Measurements from ENCODE around the gene TBC1D9B.

Gene TBC1D9B

DNA sequence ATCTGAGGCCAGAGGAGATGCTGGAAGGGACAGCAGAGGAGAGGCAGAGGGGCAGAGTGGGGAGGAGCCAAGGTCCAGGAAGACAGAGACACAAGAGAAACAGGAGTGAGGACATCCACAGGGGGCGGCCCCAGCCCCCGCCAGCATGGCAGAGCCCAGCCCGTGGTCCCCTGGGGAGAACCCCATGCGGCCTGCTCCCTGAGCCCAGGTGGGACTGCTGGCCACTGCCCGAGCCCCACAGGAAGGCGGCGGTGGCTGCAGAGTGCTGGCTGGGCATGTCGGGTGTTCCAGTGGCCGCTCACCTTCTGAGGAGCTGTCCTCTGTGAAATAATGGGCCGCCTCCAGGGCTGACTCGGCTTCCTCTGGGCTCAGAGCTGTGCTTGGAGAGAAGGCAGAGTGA is 40.2 kb downstream of the TBC1D9B start:
- TF ChIP-seq RAD21 (IDR thresholded peaks at IDR 0.05; ENCODE audit: low read depth) (no peak), EGR1 (IDR thresholded peaks at IDR 0.05) (no peak), NFIC (IDR thresholded peaks at IDR 0.05) (no peak), CEBPB (IDR thresholded peaks at IDR 0.05) (no peak), ZBTB7A (IDR thresholded peaks at IDR 0.05; ENCODE audit: low read depth) (no peak), CREB1 (IDR thresholded peaks at IDR 0.05; ENCODE audit: low read depth) (no peak), TEAD4 (IDR thresholded peaks at IDR 0.05) (no peak), TCF12 (IDR thresholded peaks at IDR 0.05; ENCODE audit: low read depth) (no peak), EP300 (IDR thresholded peaks at IDR 0.05; ENCODE audit: borderline replicate concordance) (no peak), FOXM1 (IDR thresholded peaks at IDR 0.05; ENCODE audit: borderline replicate concordance, low read depth) (no peak), YY1 (IDR thresholded peaks at IDR 0.05; ENCODE audit: low read depth) (no peak), TAF1 (IDR thresholded peaks at IDR 0.05; ENCODE audit: low read depth) (no peak)
- TF ChIP-seq, protein P1, sequence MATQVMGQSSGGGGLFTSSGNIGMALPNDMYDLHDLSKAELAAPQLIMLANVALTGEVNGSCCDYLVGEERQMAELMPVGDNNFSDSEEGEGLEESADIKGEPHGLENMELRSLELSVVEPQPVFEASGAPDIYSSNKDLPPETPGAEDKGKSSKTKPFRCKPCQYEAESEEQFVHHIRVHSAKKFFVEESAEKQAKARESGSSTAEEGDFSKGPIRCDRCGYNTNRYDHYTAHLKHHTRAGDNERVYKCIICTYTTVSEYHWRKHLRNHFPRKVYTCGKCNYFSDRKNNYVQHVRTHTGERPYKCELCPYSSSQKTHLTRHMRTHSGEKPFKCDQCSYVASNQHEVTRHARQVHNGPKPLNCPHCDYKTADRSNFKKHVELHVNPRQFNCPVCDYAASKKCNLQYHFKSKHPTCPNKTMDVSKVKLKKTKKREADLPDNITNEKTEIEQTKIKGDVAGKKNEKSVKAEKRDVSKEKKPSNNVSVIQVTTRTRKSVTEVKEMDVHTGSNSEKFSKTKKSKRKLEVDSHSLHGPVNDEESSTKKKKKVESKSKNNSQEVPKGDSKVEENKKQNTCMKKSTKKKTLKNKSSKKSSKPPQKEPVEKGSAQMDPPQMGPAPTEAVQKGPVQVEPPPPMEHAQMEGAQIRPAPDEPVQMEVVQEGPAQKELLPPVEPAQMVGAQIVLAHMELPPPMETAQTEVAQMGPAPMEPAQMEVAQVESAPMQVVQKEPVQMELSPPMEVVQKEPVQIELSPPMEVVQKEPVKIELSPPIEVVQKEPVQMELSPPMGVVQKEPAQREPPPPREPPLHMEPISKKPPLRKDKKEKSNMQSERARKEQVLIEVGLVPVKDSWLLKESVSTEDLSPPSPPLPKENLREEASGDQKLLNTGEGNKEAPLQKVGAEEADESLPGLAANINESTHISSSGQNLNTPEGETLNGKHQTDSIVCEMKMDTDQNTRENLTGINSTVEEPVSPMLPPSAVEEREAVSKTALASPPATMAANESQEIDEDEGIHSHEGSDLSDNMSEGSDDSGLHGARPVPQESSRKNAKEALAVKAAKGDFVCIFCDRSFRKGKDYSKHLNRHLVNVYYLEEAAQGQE (IDR thresholded peaks at IDR 0.05; ENCODE audit: low read depth) = no peak
- TF ChIP-seq, protein P2, sequence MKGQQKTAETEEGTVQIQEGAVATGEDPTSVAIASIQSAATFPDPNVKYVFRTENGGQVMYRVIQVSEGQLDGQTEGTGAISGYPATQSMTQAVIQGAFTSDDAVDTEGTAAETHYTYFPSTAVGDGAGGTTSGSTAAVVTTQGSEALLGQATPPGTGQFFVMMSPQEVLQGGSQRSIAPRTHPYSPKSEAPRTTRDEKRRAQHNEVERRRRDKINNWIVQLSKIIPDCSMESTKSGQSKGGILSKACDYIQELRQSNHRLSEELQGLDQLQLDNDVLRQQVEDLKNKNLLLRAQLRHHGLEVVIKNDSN (IDR thresholded peaks at IDR 0.05) = no peak
- TF ChIP-seq, protein P3, sequence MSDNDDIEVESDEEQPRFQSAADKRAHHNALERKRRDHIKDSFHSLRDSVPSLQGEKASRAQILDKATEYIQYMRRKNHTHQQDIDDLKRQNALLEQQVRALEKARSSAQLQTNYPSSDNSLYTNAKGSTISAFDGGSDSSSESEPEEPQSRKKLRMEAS (IDR thresholded peaks at IDR 0.05) = no peak

DNA sequence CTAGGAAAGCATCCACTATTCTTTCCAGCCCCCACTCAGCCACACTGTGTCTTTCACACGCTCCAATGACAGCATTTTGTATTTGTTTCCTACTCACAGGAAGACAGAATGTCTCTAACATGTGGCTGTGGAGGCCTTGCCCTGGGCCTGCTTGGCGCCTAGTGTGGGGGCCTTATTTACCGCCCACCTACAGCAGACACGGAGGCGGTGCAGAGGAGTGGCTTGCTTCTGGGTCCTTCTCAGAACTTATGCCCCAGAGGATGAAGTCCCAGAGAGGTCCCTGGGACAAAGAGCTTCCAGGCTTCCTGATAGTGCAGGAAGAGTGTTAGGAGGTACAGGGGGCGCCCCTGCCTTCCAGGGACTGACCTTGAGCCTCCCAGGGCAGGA is 40.6 kb downstream of the TBC1D9B start:
- no peak for TF ChIP-seq NFIC (IDR thresholded peaks at IDR 0.05)
- no peak for TF ChIP-seq RAD21 (IDR thresholded peaks at IDR 0.05; ENCODE audit: low read depth)
- no peak for TF ChIP-seq TEAD4 (IDR thresholded peaks at IDR 0.05)
- no peak for TF ChIP-seq FOXM1 (IDR thresholded peaks at IDR 0.05; ENCODE audit: borderline replicate concordance, low read depth)
- TF ChIP-seq EGR1 (IDR thresholded peaks at IDR 0.05) = no peak
- TF ChIP-seq YY1 (IDR thresholded peaks at IDR 0.05; ENCODE audit: low read depth) = no peak
- TF ChIP-seq ZBTB7A (IDR thresholded peaks at IDR 0.05; ENCODE audit: low read depth) = no peak
- TF ChIP-seq TCF12 (IDR thresholded peaks at IDR 0.05; ENCODE audit: low read depth) = no peak
- TF ChIP-seq, protein P2 (IDR thresholded peaks at IDR 0.05) = no peak
- TF ChIP-seq, protein P3 (IDR thresholded peaks at IDR 0.05) = no peak
- no peak for TF ChIP-seq EP300 (IDR thresholded peaks at IDR 0.05; ENCODE audit: borderline replicate concordance)

DNA sequence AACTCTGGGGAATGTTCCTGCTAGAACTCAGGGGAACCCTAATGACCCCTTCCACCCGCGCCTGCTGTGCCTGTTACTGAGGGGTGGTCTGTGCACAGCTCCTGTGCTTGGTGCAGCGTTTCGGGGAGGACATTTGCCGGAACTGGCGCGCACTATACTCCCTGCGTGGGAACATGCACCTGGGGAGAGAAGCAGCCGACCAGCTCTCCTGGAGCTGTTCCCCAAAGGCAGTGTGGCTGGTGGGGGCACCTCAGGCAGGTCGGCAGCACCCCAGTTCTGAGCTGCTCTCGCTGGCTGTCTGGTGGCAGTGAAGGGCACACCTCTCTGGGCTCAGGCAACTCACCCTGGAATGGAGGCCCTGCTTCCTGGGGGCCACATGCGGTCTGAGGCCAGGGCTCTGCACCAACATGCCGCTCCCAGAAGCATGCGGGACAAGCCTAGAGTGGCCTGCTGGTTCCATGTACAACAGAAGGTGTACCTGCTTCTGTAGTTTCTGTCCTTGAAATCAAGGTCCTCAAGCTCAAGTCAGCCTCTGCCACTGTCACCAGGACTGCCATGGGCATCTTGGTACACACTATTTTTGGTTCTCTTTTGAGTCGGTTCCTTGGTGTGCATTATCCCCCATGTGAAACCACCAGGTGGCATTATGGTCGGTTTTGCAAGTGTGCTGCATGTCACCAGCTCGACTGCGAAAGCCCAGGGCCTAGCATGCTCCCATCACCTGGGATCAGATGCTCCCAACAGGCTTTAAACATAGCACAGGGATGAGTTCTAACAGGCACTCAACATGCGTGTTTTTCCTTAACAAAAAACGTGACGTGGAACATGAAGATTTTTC is 41.2 kb downstream of the TBC1D9B start:
- no peak for TF ChIP-seq EGR1 (IDR thresholded peaks at IDR 0.05)
- TF ChIP-seq, protein P2 (IDR thresholded peaks at IDR 0.05) = no peak
- no peak for TF ChIP-seq TEAD4 (IDR thresholded peaks at IDR 0.05)
- no peak for TF ChIP-seq FOXM1 (IDR thresholded peaks at IDR 0.05; ENCODE audit: borderline replicate concordance, low read depth)
- TF ChIP-seq YY1 (IDR thresholded peaks at IDR 0.05; ENCODE audit: low read depth) = no peak
- TF ChIP-seq, protein P1 (IDR thresholded peaks at IDR 0.05; ENCODE audit: low read depth) = no peak
- TF ChIP-seq, protein P3 (IDR thresholded peaks at IDR 0.05) = no peak
- TF ChIP-seq CREB1 (IDR thresholded peaks at IDR 0.05; ENCODE audit: low read depth) = no peak
- TF ChIP-seq NFIC (IDR thresholded peaks at IDR 0.05) = no peak
- TF ChIP-seq TAF1 (IDR thresholded peaks at IDR 0.05; ENCODE audit: low read depth) = no peak
- no peak for TF ChIP-seq CEBPB (IDR thresholded peaks at IDR 0.05)
- TF ChIP-seq TCF12 (IDR thresholded peaks at IDR 0.05; ENCODE audit: low read depth) = no peak
- TF ChIP-seq ZBTB7A (IDR thresholded peaks at IDR 0.05; ENCODE audit: low read depth) = no peak
- TF ChIP-seq RAD21 (IDR thresholded peaks at IDR 0.05; ENCODE audit: low read depth) = no peak
- TF ChIP-seq EP300 (IDR thresholded peaks at IDR 0.05; ENCODE audit: borderline replicate concordance) = no peak

DNA sequence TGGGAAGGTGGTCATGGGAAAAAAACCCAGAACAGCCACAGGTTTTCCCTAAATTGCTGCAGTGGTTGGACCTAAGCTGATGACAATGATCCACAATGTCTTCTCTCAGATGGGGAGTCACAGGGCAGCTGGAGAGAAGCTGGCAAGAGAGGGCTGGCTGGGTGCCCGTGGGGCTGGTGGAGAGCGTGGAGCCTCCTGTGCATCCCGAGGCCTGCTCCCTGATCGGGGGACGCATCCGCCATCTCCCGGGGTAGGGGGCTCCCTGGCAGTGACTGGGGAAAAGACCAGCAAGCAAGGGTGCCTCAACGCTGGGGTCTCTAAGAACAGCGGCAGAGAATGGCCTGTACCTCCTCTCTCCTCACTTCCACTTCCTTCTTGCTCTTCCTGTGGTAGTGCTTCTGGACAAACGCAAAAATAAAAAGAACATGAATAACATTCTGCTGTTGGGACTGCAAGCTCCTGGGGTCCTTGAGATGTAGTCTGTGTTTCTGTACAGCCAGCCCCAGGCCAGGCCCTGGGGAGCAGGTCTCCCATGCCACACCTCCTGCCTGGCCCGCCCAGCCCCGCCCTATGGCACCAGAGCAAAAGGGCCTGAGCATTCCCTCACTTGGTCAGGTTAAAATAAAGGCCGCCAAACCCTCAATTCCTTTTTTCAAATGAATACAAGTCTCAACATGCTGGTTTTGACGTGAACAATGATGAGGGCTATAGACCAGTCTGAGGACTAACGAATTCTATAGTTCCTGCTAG is 42.0 kb downstream of the TBC1D9B start:
- TF ChIP-seq, protein P2 (IDR thresholded peaks at IDR 0.05) = no peak
- no peak for TF ChIP-seq RAD21 (IDR thresholded peaks at IDR 0.05; ENCODE audit: low read depth)
- no peak for TF ChIP-seq FOXM1 (IDR thresholded peaks at IDR 0.05; ENCODE audit: borderline replicate concordance, low read depth)
- TF ChIP-seq, protein P3 (IDR thresholded peaks at IDR 0.05) = no peak
- no peak for TF ChIP-seq EGR1 (IDR thresholded peaks at IDR 0.05)
- no peak for TF ChIP-seq YY1 (IDR thresholded peaks at IDR 0.05; ENCODE audit: low read depth)
- TF ChIP-seq CREB1 (IDR thresholded peaks at IDR 0.05; ENCODE audit: low read depth) = no peak
- no peak for TF ChIP-seq TAF1 (IDR thresholded peaks at IDR 0.05; ENCODE audit: low read depth)
- TF ChIP-seq TEAD4 (IDR thresholded peaks at IDR 0.05) = no peak
- TF ChIP-seq ZBTB7A (IDR thresholded peaks at IDR 0.05; ENCODE audit: low read depth) = no peak
- TF ChIP-seq, protein P1 (IDR thresholded peaks at IDR 0.05; ENCODE audit: low read depth) = no peak
- TF ChIP-seq CEBPB (IDR thresholded peaks at IDR 0.05) = no peak
- TF ChIP-seq EP300 (IDR thresholded peaks at IDR 0.05; ENCODE audit: borderline replicate concordance) = no peak
- no peak for TF ChIP-seq TCF12 (IDR thresholded peaks at IDR 0.05; ENCODE audit: low read depth)
- TF ChIP-seq NFIC (IDR thresholded peaks at IDR 0.05) = no peak
